WTC11 (cell line): ENCODE measurements around the gene AGPAT4. TPM values are rescaled to one million over a fixed set of nuclear protein-coding genes. Genes with fewer than 3 reads are reported as not detected.
"Not testable (repeated sequence)": the region's sequence is repeated elsewhere in the genome, so short reads cannot be mapped to it uniquely, and the experiment has no call there.

Experiments used
- ATAC-seq: fragments of 200-7000 bp; cut with Tn5 transposase; 2 replicates; pipeline ENCODE4 v1.10.0; 2021; ENCODE audit warnings: mild to moderate bottlenecking, moderate library complexity
- CTCF ChIA-PET: fragments of 300-600 bp; sonication (Branson Sonifier 250); formaldehyde crosslinking; loops from one replicate; lab custom pipeline; 2021; ENCODE audit warnings: antibody characterized with exemption; lab: Charles Lee
- POLR2A ChIA-PET: fragments of 350-600 bp; sonication (Branson Sonifier 250); formaldehyde crosslinking; loops from one replicate; lab custom pipeline; 2021; ENCODE audit warnings: antibody characterized with exemption; lab: Charles Lee
- DNase-seq: peaks from one replicate; pipeline ENCODE4 v3.0.0; 2021; ENCODE audit warnings: low spot score
- H3K27ac Mint-ChIP-seq: 2 replicates; pipeline ENCODE4 v1.8.0; 2021; ENCODE audit warnings: mixed read lengths
- H3K27me3 Mint-ChIP-seq: 2 replicates; pipeline ENCODE4 v1.8.0; 2021; ENCODE audit warnings: low read depth, mild to moderate bottlenecking, moderate library complexity, mixed read lengths
- H3K36me3 Mint-ChIP-seq: 2 replicates; pipeline ENCODE4 v1.8.0; 2021; ENCODE audit warnings: mixed read lengths
- H3K4me1 Mint-ChIP-seq: 2 replicates; pipeline ENCODE4 v1.8.0; 2022; ENCODE audit warnings: mixed read lengths
- H3K4me3 Mint-ChIP-seq: 2 replicates; pipeline ENCODE4 v1.8.0; 2021; ENCODE audit warnings: mild to moderate bottlenecking, moderate library complexity, mixed read lengths
- H3K9me3 Mint-ChIP-seq: 2 replicates; pipeline ENCODE4 v1.8.0; 2021; ENCODE audit warnings: mixed read lengths
- AFF4 ChIP-seq: sonication (generic); formaldehyde crosslinking; IDR thresholded peaks from 2 replicates; pipeline ENCODE4 v1.8.1; 2023; ENCODE audit warnings: mild to moderate bottlenecking, missing genetic modification reagents, borderline replicate concordance
- ATF2 ChIP-seq: sonication (generic); formaldehyde crosslinking; IDR thresholded peaks from 2 replicates; pipeline ENCODE4 v1.8.1; 2022; ENCODE audit warnings: low read depth, missing genetic modification reagents, borderline replicate concordance
- FOXP1 ChIP-seq: sonication (generic); formaldehyde crosslinking; IDR thresholded peaks from 2 replicates; pipeline ENCODE4 v1.8.0; 2022; ENCODE audit warnings: missing genetic modification reagents, mild to moderate bottlenecking, moderate library complexity, borderline replicate concordance
- GRHL2 ChIP-seq: fragments of 250-450 bp; sonication (Bioruptor Pico); IDR thresholded peaks from 2 replicates; pipeline ENCODE4 v1.8.0; 2022; ENCODE audit warnings: mild to moderate bottlenecking, moderate library complexity; ENCODE audit not compliant: insufficient replicate concordance, severe bottlenecking
- GTF2I ChIP-seq: fragments of 250-450 bp; sonication (Bioruptor Pico); conservative IDR thresholded peaks from 2 replicates; pipeline ENCODE4 v1.4.0; 2021; ENCODE audit warnings: mild to moderate bottlenecking
- HMGXB4 ChIP-seq: sonication (generic); formaldehyde crosslinking; IDR thresholded peaks from 2 replicates; pipeline ENCODE4 v1.8.1; 2023; ENCODE audit warnings: mild to moderate bottlenecking, moderate library complexity, missing genetic modification reagents
- IRF1 ChIP-seq: sonication (generic); formaldehyde crosslinking; IDR thresholded peaks from 2 replicates; pipeline ENCODE4 v1.8.0; 2023; ENCODE audit warnings: missing genetic modification reagents
- IRF2 ChIP-seq: sonication (generic); formaldehyde crosslinking; IDR thresholded peaks from 2 replicates; pipeline ENCODE4 v1.8.0; 2022; ENCODE audit warnings: low read depth, missing genetic modification reagents, borderline replicate concordance
- MYBL2 ChIP-seq: sonication (generic); formaldehyde crosslinking; IDR thresholded peaks from 2 replicates; pipeline ENCODE4 v1.8.1; 2023; ENCODE audit warnings: mild to moderate bottlenecking, moderate library complexity, missing genetic modification reagents
- SMAD3 ChIP-seq: sonication (generic); formaldehyde crosslinking; IDR thresholded peaks from 2 replicates; pipeline ENCODE4 v1.8.0; 2022; ENCODE audit warnings: missing genetic modification reagents, mild to moderate bottlenecking, borderline replicate concordance
- TCF7 ChIP-seq: sonication (generic); formaldehyde crosslinking; IDR thresholded peaks from 2 replicates; pipeline ENCODE4 v1.8.0; 2022; ENCODE audit warnings: mild to moderate bottlenecking, low read depth, missing genetic modification reagents, moderate library complexity
- ZMAT4 ChIP-seq: fragments of 250-450 bp; sonication (Bioruptor Pico); IDR thresholded peaks from 2 replicates; pipeline ENCODE4 v1.9.0; 2021; ENCODE audit warnings: mild to moderate bottlenecking
- ZNF121 ChIP-seq: sonication (generic); formaldehyde crosslinking; IDR thresholded peaks from 2 replicates; pipeline ENCODE4 v1.8.0; 2023; ENCODE audit warnings: missing genetic modification reagents
- ZNF281 ChIP-seq: sonication (generic); formaldehyde crosslinking; IDR thresholded peaks from 2 replicates; pipeline ENCODE4 v1.8.0; 2023; ENCODE audit warnings: mild to moderate bottlenecking, missing genetic modification reagents
- ZNF396 ChIP-seq: fragments of 250-450 bp; sonication (Bioruptor Pico); IDR thresholded peaks from 2 replicates; pipeline ENCODE4 v1.8.0; 2021; ENCODE audit warnings: mild to moderate bottlenecking, moderate library complexity, borderline replicate concordance
- ZNF416 ChIP-seq: fragments of 250-450 bp; sonication (Bioruptor Pico); IDR thresholded peaks from 2 replicates; pipeline ENCODE4 v1.9.0; 2021; ENCODE audit warnings: mild to moderate bottlenecking, inconsistent platforms
- ZNF423 ChIP-seq: fragments of 250-450 bp; sonication (Bioruptor Pico); IDR thresholded peaks from 2 replicates; pipeline ENCODE4 v2.1.2; 2022; ENCODE audit warnings: mild to moderate bottlenecking, moderate library complexity
- ZNF512 ChIP-seq: sonication (generic); formaldehyde crosslinking; IDR thresholded peaks from 2 replicates; pipeline ENCODE4 v1.8.1; 2022; ENCODE audit warnings: missing genetic modification reagents, borderline replicate concordance
- total RNA-seq: library from RNA; stranded (reverse); gene quantifications from 3 replicates; pipeline ENCODE4 v1.2.3, GENCODE V29; 2021

The AGPAT4 gene
- total RNA-seq, 1 experiment from 2014 or later: 19.7 TPM

- no peak for TF ChIP-seq AFF4 (CRISPR knock-in tag)
- TF ChIP-seq ZNF396 (CRISPR knock-in tag): no peak
- no peak for TF ChIP-seq TCF7 (CRISPR knock-in tag)
- TF ChIP-seq GTF2I: no peak
- TF ChIP-seq ZNF512 (CRISPR knock-in tag): no peak
- TF ChIP-seq SMAD3 (CRISPR knock-in tag): no peak
- TF ChIP-seq ZNF281 (CRISPR knock-in tag): no peak
Measured at GRCh38 chr6:161225681-161226008, 48.2 kb downstream of the AGPAT4 start (continued).

- peak overlapping the region; percentile 6; the same call in 1 of the 2 replicates for H3K27ac Mint-ChIP-seq
- DNase-seq, CTCF ChIA-PET, H3K27me3 Mint-ChIP-seq, H3K4me3 Mint-ChIP-seq, ATAC-seq, POLR2A ChIA-PET: not testable (repeated sequence)
- H3K4me1 Mint-ChIP-seq: peaks cover 28% of the 10 kb centered on the region
- peaks cover 46% of the 10 kb centered on the region for H3K36me3 Mint-ChIP-seq
- peaks cover 11% of the 10 kb centered on the region for H3K9me3 Mint-ChIP-seq
Measured at GRCh38 chr6:161224951-161225680, 48.7 kb downstream of the AGPAT4 start.

- Mint-ChIP-seq H3K36me3 (peaks cover 50% of the 10 kb centered on the region), H3K4me3 (no peak overlapping the region), H3K27ac (no peak overlapping the region), H3K4me1 (peaks cover 13% of the 10 kb centered on the region), H3K9me3 (peaks cover 13% of the 10 kb centered on the region), H3K27me3 (no peaks in the 10 kb centered on the region)
- ChIA-PET CTCF (interaction anchor here (1.1 kb wide), 1 partner anchor 50 kb away, joined by 4 read pairs; the partner anchor contains the start of gene AGPAT4), POLR2A (no interaction called here)
- DNase-seq: no peak
- ATAC-seq: no peak
- TF ChIP-seq ZMAT4 (CRISPR knock-in tag) (no peak), ZNF121 (CRISPR knock-in tag) (no peak), IRF2 (CRISPR knock-in tag) (no peak), ZNF416 (CRISPR knock-in tag) (no peak), IRF1 (CRISPR knock-in tag) (no peak), FOXP1 (CRISPR knock-in tag) (no peak), GRHL2 (CRISPR knock-in tag) (no peak), ZNF423 (CRISPR knock-in tag) (no peak), MYBL2 (CRISPR knock-in tag) (no peak), HMGXB4 (CRISPR knock-in tag) (no peak), ATF2 (CRISPR knock-in tag) (no peak)
Measured at GRCh38 chr6:161223646-161224045, 50.2 kb downstream of the AGPAT4 start.
